SK-N-SH (cell line): Measurements from ENCODE around the gene RPS19. TPM values are rescaled to one million over a fixed set of nuclear protein-coding genes. Genes with fewer than 3 reads are reported as not detected.

Source experiments
- CTCF ChIA-PET: fragments of 300-600, 350-600 bp; formaldehyde crosslinking; extraction: SDS; loops from one replicate; lab custom pipeline; 2021; lab: Yijun Ruan, JAX
- POLR2A ChIA-PET: fragments of 350-600 bp; sonication (Branson Sonifier 250); formaldehyde crosslinking; extraction: SDS; loops from one replicate; lab custom pipeline; 2020; ENCODE audit warnings: antibody characterized with exemption, inconsistent platforms; lab: Yijun Ruan, JAX
- DNase-seq: peaks from one replicate; pipeline ENCODE4 v3.0.0; 2012
- H2AFZ ChIP-seq: fragments of 200-600 bp; sonication (generic); 2 replicates; pipeline ENCODE4 v1.8.1; 2016; ENCODE audit warnings: antibody characterized with exemption, mild to moderate bottlenecking, low read depth
- H3F3A ChIP-seq: fragments of 200-600 bp; sonication (generic); replicated peaks from 2 replicates; pipeline ENCODE3; 2016; ENCODE audit warnings: antibody characterized with exemption, mild to moderate bottlenecking; ENCODE audit not compliant: insufficient read depth
- H3K27ac ChIP-seq, 2 experiments: fragments of 200-500 bp in 1 of 2; fragments of 200-600 bp in 1 of 2; sonication (Bioruptor generic) in 1 of 2; sonication (generic), shearing (Covaris generic) in 1 of 2; 2 replicates each; pipeline versions ENCODE4 v1.5.1 to v1.6.1; 2014 to 2016; ENCODE audit warnings: low read depth in 2 of 2, inconsistent platforms in 1 of 2, low read length in 1 of 2, mild to moderate bottlenecking in 1 of 2, mixed read lengths in 1 of 2
- H3K27me3 ChIP-seq: fragments of 200-600 bp; sonication (generic), shearing (Covaris generic); 2 replicates; pipeline ENCODE4 v1.6.1; 2016; ENCODE audit warnings: mixed run types; ENCODE audit not compliant: insufficient read depth
- H3K36me3 ChIP-seq, 2 experiments: fragments of 200-500 bp in 1 of 2; fragments of 200-600 bp in 1 of 2; sonication (Bioruptor generic) in 1 of 2; sonication (generic) in 1 of 2; replicated peaks in 1 of 2; 2 replicates each; pipeline versions ENCODE3 to v1.5.1; 2014 to 2016; ENCODE audit warnings: low read length in 1 of 2, mild to moderate bottlenecking in 1 of 2; ENCODE audit not compliant: insufficient read depth in 2 of 2, control insufficient read depth in 1 of 2
- H3K4me1 ChIP-seq, 2 experiments: fragments of 200-500 bp in 1 of 2; fragments of 200-600 bp in 1 of 2; sonication (Bioruptor generic) in 1 of 2; sonication (generic), shearing (Covaris generic) in 1 of 2; 2 replicates each; pipeline versions ENCODE4 v1.5.1 to v1.6.1; 2014 to 2016; ENCODE audit warnings: low read depth in 1 of 2, low read length in 1 of 2, mixed run types in 1 of 2; ENCODE audit not compliant: insufficient read depth in 2 of 2, control insufficient read depth in 1 of 2
- H3K4me2 ChIP-seq: fragments of 200-600 bp; sonication (generic), shearing (Covaris generic); 2 replicates; pipeline ENCODE4 v1.6.1; 2017; ENCODE audit warnings: mixed run types
- H3K4me3 ChIP-seq, 2 experiments: fragments of 200-500 bp in 1 of 2; fragments of 200-600 bp in 1 of 2; sonication (Bioruptor generic) in 1 of 2; sonication (generic), shearing (Covaris generic) in 1 of 2; 2 replicates each; pipeline versions ENCODE4 v1.5.1 to v1.8.1; 2014 to 2016; ENCODE audit warnings: low read depth in 2 of 2, inconsistent platforms in 1 of 2, low read length in 1 of 2, mild to moderate bottlenecking in 1 of 2, mixed read lengths in 1 of 2, moderate library complexity in 1 of 2
- H3K79me2 ChIP-seq: fragments of 200-600 bp; sonication (generic); 2 replicates; pipeline ENCODE4 v1.8.1; 2017; ENCODE audit warnings: mild to moderate bottlenecking; ENCODE audit not compliant: insufficient read depth
- H3K9ac ChIP-seq: fragments of 200-600 bp; sonication (generic); 2 replicates; pipeline ENCODE4 v1.6.1; 2017; ENCODE audit warnings: mixed run types
- H3K9me2 ChIP-seq: fragments of 200-600 bp; sonication (generic); 2 replicates; pipeline ENCODE4 v1.6.1; 2017; ENCODE audit warnings: mixed run types
- H3K9me3 ChIP-seq: fragments of 200-600 bp; sonication (generic); 2 replicates; pipeline ENCODE4 v1.6.1; 2017; ENCODE audit warnings: mixed run types, mild to moderate bottlenecking, moderate library complexity
- H4K20me1 ChIP-seq: fragments of 200-600 bp; sonication (generic); 2 replicates; pipeline ENCODE4 v1.6.1; 2017; ENCODE audit warnings: mild to moderate bottlenecking, mixed run types; ENCODE audit not compliant: insufficient read depth
- ELF1 ChIP-seq: IDR thresholded peaks from 2 replicates; pipeline ENCODE4 v1.4.0; 2012
- EP300 ChIP-seq, 2 experiments: IDR thresholded peaks; 2 replicates each; pipeline versions ENCODE4 v1.4.0 to v1.6.1; 2012; ENCODE audit warnings: borderline replicate concordance in 1 of 2, low read depth in 1 of 2, low read length in 1 of 2
- GATA2 ChIP-seq: sonication (generic); formaldehyde crosslinking; IDR thresholded peaks from 2 replicates; pipeline ENCODE4 v1.5.0; 2020; ENCODE audit warnings: mild to moderate bottlenecking, missing genetic modification reagents
- POLR2AphosphoS5 ChIP-seq: IDR thresholded peaks from 2 replicates; pipeline ENCODE4 v1.6.1; 2012; ENCODE audit warnings: low read depth, low read length
- RCOR1 ChIP-seq: fragments of 150-350 bp; IDR thresholded peaks from 2 replicates; pipeline ENCODE4 v1.6.1; 2017; ENCODE audit warnings: antibody characterized with exemption, low read length
- RFX5 ChIP-seq: IDR thresholded peaks from 2 replicates; pipeline ENCODE4 v1.6.1; 2012; ENCODE audit warnings: mild to moderate bottlenecking, improper control_type of control experiment, low read length
- RXRA ChIP-seq: IDR thresholded peaks from 2 replicates; pipeline ENCODE4 v1.4.0; 2012; ENCODE audit warnings: low read depth, mild to moderate bottlenecking, borderline replicate concordance
- TEAD4 ChIP-seq: IDR thresholded peaks from 2 replicates; pipeline ENCODE4 v1.4.0; 2012; ENCODE audit warnings: mild to moderate bottlenecking, borderline replicate concordance; ENCODE audit not compliant: insufficient read depth
- YY1 ChIP-seq: IDR thresholded peaks from 2 replicates; pipeline ENCODE4 v1.4.0; 2012; ENCODE audit warnings: low read depth, mild to moderate bottlenecking
- WGBS: methylation state at CpG from one replicate; pipeline ENCODE4 v1.1.6; 2017; ENCODE audit warnings: low lambda C conversion rate; 5-methylcytosine and 5-hydroxymethylcytosine counted together
- polyA plus RNA-seq, 3 experiments: library from polyadenylated mRNA; depleted of rRNA; stranded (reverse); fragments of >200 nt; gene quantifications; 2 replicates each; pipeline ENCODE4 v1.2.3, GENCODE V29; 2012

The RPS19 gene
- polyA plus RNA-seq, 1 of the 3 experiments (the other 2 are of a cell fraction), result 2,819 TPM

GRCh38 chr19:41910240-41910991 lies 50.4 kb downstream of the RPS19 start:
- no peak overlapping the region for H3K27ac ChIP-seq
- H3K4me1 ChIP-seq, result peaks cover 0 to 13% of the 10 kb centered on the region in 2 experiments; a peak in 1 of 4 replicates
- 81% methylated on average over 12 of the region's 12 CpGs for WGBS
- no peaks in the 10 kb centered on the region for H3K9me3 ChIP-seq
- TF ChIP-seq GATA2 (CRISPR knock-in tag) (no peak), POLR2AphosphoS5 (peak; percentile 12; the same call in 1 of the 2 replicates)
- H3F3A ChIP-seq, result peaks cover 3% of the 10 kb centered on the region
- H3K27me3 ChIP-seq, result peaks cover 27% of the 10 kb centered on the region
- no peak overlapping the region for H3K4me3 ChIP-seq
- 0 out of 2 replicates have a peak, but pooled peaks cover 2% of the 10 kb centered on the region for H4K20me1 ChIP-seq
- DNase-seq, result no peak
- H3K9me2 ChIP-seq, result no peaks in the 10 kb centered on the region
- ChIA-PET POLR2A (no interaction called here), CTCF (interaction anchor here (1.1 kb wide), 1 partner anchor 9 kb away, joined by 4 read pairs; no protein-coding TSS in a partner anchor)
- no peaks in the 10 kb centered on the region for H3K79me2 ChIP-seq
- H2AFZ ChIP-seq, result no peak overlapping the region
- peaks cover 0 to 13% of the 10 kb centered on the region in 2 experiments for H3K36me3 ChIP-seq
- H3K9ac ChIP-seq, result no peak overlapping the region
- no peak overlapping the region for H3K4me2 ChIP-seq

- Histone ChIP-seq H2AFZ (no peak overlapping the region), H3K4me2 (no peak overlapping the region), H3K9me2 (no peaks in the 10 kb centered on the region), H3K4me3 (no peak overlapping the region), H3K9me3 (no peaks in the 10 kb centered on the region), H3K27ac (no peak overlapping the region), H3K9ac (no peak overlapping the region), H3K36me3 (peaks cover 0 to 5% of the 10 kb centered on the region in 2 experiments), H3F3A (peaks cover 3% of the 10 kb centered on the region), H4K20me1 (no peaks in the 10 kb centered on the region), H3K79me2 (no peaks in the 10 kb centered on the region), H3K4me1 (peaks cover 0 to 10% of the 10 kb centered on the region in 2 experiments; a peak in 1 of 4 replicates), H3K27me3 (peaks cover 35% of the 10 kb centered on the region)
- CTCF ChIA-PET, result interaction anchor here (1.0 to 1.4 kb wide), 3 partner anchors 9 to 47 kb away, joined by 3 to 4 read pairs (median 4); no protein-coding TSS in a partner anchor
- WGBS, result 84% methylated on average over 9 of the region's 13 CpGs
- TF ChIP-seq RFX5, result no peak
- TF ChIP-seq EP300 (IDR thresholded peaks at IDR 0.05; ENCODE audit: borderline replicate concordance in 1 of 2, low read depth in 1 of 2, low read length in 1 of 2), result no peak
- no peak for TF ChIP-seq ELF1
- no peak for TF ChIP-seq TEAD4
- no peak for TF ChIP-seq YY1
- no peak for TF ChIP-seq RCOR1
- TF ChIP-seq RXRA, result no peak
- no peak for DNase-seq
- POLR2A ChIA-PET, result interaction anchor here (0.6 to 1.1 kb wide), 3 partner anchors 13 to 20 kb away, joined by 3 to 4 read pairs (median 3); no protein-coding TSS in a partner anchor
Observed at GRCh38 chr19:41910992-41911888, 51.2 kb downstream of the RPS19 start.
